Loucy (cell line): ENCODE data around the gene VPS26A.

Experiments
- EZH2phosphoT487 ChIP-seq: fragments of 200-600 bp; IDR thresholded peaks from 2 replicates; pipeline ENCODE4 v1.6.1; 2018; ENCODE audit warnings: antibody characterized with exemption, mild to moderate bottlenecking, moderate library complexity, borderline replicate concordance
- TF ChIP-seq, protein P1 (sequence below): fragments of 200-600 bp; sonication (generic); conservative IDR thresholded peaks from 2 replicates; pipeline ENCODE4 v1.5.1; 2014; ENCODE audit warnings: mild to moderate bottlenecking, antibody characterized with exemption, low read length

DNA sequence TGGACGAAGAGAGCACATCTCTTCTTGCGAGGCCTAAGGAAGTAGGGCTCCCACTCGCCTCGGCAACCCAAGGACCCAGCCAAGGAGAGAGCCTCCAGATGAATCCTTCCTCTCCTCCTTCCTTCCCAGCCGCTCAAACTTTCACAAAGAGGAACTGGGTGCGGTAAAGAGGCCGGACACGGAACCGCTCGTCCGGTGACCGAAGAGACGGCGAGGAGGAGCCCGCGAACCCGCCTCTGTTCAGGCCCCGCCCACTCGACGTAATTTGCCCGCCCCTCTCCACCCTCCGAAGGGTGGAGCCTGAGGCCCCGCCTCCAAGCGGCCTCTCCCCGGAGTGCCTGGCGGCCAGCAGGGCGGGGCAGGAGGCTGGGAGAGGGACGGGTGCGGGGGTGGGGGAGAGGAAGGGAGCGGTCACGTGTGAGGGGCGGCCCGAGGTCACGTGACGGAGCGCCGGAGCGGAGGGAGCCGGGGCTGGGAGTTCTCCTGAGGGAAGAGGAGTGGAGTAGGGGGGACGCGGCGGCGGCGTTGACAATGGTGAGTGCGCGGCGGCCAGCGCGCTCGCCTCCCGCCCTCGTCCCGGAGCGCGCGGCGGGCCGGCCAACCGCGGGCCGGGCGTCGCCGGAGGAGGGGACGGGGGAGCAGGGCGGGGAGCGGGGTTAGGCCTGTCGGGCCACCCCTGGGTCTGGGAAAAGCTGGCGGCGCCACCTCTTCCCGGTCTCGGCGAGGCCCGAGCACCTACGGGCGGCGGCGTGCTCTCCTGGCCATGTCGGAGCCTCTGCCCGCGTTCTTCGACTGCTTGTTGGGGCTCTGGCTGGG is at the start of gene VPS26A:
- TF ChIP-seq, protein P1, sequence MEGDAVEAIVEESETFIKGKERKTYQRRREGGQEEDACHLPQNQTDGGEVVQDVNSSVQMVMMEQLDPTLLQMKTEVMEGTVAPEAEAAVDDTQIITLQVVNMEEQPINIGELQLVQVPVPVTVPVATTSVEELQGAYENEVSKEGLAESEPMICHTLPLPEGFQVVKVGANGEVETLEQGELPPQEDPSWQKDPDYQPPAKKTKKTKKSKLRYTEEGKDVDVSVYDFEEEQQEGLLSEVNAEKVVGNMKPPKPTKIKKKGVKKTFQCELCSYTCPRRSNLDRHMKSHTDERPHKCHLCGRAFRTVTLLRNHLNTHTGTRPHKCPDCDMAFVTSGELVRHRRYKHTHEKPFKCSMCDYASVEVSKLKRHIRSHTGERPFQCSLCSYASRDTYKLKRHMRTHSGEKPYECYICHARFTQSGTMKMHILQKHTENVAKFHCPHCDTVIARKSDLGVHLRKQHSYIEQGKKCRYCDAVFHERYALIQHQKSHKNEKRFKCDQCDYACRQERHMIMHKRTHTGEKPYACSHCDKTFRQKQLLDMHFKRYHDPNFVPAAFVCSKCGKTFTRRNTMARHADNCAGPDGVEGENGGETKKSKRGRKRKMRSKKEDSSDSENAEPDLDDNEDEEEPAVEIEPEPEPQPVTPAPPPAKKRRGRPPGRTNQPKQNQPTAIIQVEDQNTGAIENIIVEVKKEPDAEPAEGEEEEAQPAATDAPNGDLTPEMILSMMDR = no peak
- TF ChIP-seq EZH2phosphoT487 = no peak
